NOMO-1 treated with DMSO at 0.1 percent for 48 hours (cell line): ENCODE results near the gene CDK5RAP3.
A peak's percentile ranks its signal among the peaks of the same experiment; 100 is the strongest.
"Not testable (repeated sequence)": the region's sequence is repeated elsewhere in the genome, so short reads cannot be mapped to it uniquely, and the experiment has no call there.

Experiments
- DNase-seq: peaks from one replicate; lab custom pipeline; 2025; ENCODE audit not compliant: unreplicated experiment; lab: John Stamatoyannopoulos, UW

Gene CDK5RAP3

GRCh38 chr17:47973541-47973940 is 2.6 kb downstream of the CDK5RAP3 start:
- DNase-seq: peak; percentile 22

- no peak for DNase-seq
Measured at GRCh38 chr17:47975189-47975822, 4.4 kb downstream of the CDK5RAP3 start.

GRCh38 chr17:47975823-47976205 is 4.9 kb downstream of the CDK5RAP3 start:
- DNase-seq: no peak

GRCh38 chr17:47978324-47978723 is 7.4 kb downstream of the CDK5RAP3 start:
- peak; percentile 42 for DNase-seq

- DNase-seq: no peak
Measured at GRCh38 chr17:47980541-47980940, 9.6 kb downstream of the CDK5RAP3 start.

- no peak for DNase-seq
Measured at GRCh38 chr17:47981462-47981861, 10.5 kb downstream of the CDK5RAP3 start.

GRCh38 chr17:47982091-47982617 is 11.2 kb downstream of the CDK5RAP3 start:
- DNase-seq: no peak

GRCh38 chr17:47982645-47983390 is 11.9 kb downstream of the CDK5RAP3 start:
- no peak for DNase-seq

GRCh38 chr17:47983492-47984223 is 12.7 kb downstream of the CDK5RAP3 start:
- DNase-seq: no peak

GRCh38 chr17:47986520-47986919 is 15.6 kb downstream of the CDK5RAP3 start:
- DNase-seq: no peak

- no peak for DNase-seq
Measured at GRCh38 chr17:47987240-47987835, 16.4 kb downstream of the CDK5RAP3 start.

- not testable (repeated sequence) for DNase-seq
Measured at GRCh38 chr17:47988445-47988844, 17.5 kb downstream of the CDK5RAP3 start.

GRCh38 chr17:47989159-47989558 is 18.2 kb downstream of the CDK5RAP3 start:
- DNase-seq: no peak

GRCh38 chr17:47989700-47990099 is 18.8 kb downstream of the CDK5RAP3 start:
- no peak for DNase-seq

GRCh38 chr17:47990962-47991731 is 20.2 kb downstream of the CDK5RAP3 start:
- no peak for DNase-seq

GRCh38 chr17:47992216-47992615 is 21.3 kb downstream of the CDK5RAP3 start:
- no peak for DNase-seq

GRCh38 chr17:47993031-47993564 is 22.2 kb downstream of the CDK5RAP3 start:
- no peak for DNase-seq

GRCh38 chr17:47993964-47994363 is 23.1 kb downstream of the CDK5RAP3 start:
- no peak for DNase-seq

- no peak for DNase-seq
Measured at GRCh38 chr17:47994724-47995123, 23.8 kb downstream of the CDK5RAP3 start.

GRCh38 chr17:47995241-47995935 is 24.5 kb downstream of the CDK5RAP3 start:
- no peak for DNase-seq
